Keratinocyte (primary cell): ENCODE results near the gene RFPL2.

Source experiments
- CTCF ChIP-seq, 3 experiments: IDR thresholded peaks in 1 of 3; conservative IDR thresholded peaks in 1 of 3; optimal IDR thresholded peaks in 1 of 3; 2 replicates in 2 of 3; 3 replicates in 1 of 3; pipeline versions ENCODE3 to v1.5.1; 2011; ENCODE audit warnings: low read length in 3 of 3, mild to moderate bottlenecking in 3 of 3, moderate library complexity in 2 of 3, control low read depth in 1 of 3, inconsistent platforms in 1 of 3; ENCODE audit not compliant: insufficient read depth in 2 of 3; ENCODE audit errors: extremely low read depth in 1 of 3
- EZH2 ChIP-seq: IDR thresholded peaks from one replicate; pipeline ENCODE4 v1.6.1; 2012; ENCODE audit warnings: inconsistent platforms, mild to moderate bottlenecking, low read length, moderate library complexity

GRCh38 chr22:32237906-32238305 is 33.0 kb upstream of the RFPL2 start:
- TF ChIP-seq CTCF (optimal IDR thresholded peaks at IDR 0.05 in 1 of 3, IDR thresholded peaks at IDR 0.05 in 1 of 3, conservative IDR thresholded peaks at IDR 0.05 in 1 of 3; ENCODE audit: extremely low read depth in 1 of 3, insufficient read depth in 2 of 3, low read length in 3 of 3): no peak
- no peak for TF ChIP-seq EZH2
